ENCODE measurements around the gene RNF144A.
"Not testable (repeated sequence)": the region's sequence is repeated elsewhere in the genome, so short reads cannot be mapped to it uniquely, and the experiment has no call there.

Gene RNF144A, protein sequence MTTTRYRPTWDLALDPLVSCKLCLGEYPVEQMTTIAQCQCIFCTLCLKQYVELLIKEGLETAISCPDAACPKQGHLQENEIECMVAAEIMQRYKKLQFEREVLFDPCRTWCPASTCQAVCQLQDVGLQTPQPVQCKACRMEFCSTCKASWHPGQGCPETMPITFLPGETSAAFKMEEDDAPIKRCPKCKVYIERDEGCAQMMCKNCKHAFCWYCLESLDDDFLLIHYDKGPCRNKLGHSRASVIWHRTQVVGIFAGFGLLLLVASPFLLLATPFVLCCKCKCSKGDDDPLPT

DNA sequence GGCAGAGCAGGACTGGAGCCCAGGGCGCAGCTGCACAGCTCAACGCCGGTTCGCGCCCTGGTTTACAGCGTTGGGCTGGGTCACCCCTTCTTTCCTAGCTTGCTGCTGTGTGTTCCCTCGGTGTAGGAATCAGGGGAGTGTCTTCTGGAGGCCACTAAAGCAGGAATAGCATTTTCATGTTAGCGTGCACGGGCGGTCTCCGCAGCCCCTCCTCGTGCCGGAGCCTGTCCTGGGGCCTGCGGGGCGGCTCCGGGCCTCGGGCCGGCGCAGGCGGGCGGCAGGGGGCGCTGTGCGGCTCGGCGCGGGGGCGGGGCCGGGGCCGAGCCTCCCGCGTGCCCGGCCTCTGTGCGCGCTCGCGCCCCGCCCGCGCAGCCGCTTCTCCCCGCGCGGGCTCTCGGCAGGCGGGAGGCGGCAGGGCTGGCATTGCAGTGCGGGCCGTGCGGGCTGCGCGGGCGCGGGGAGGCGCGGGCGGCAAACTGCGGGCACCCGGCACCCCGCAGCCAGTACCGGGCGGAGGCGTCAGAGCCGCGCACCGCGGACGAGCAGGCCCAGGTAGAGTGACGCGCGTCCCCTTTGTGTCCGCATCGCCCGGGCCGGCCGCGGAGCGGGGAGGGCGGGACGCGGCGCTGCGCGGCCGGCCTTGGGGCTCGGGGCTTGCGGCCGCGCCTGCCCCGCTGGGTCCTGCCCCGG, at the start of gene RNF144A:
RNF144A (plus strand) TSS at position 342 of the 690 bp plus-strand sequence. CDS start 79,515 bp downstream, outside the sequence.
- DNase-seq: peak; percentile 79

DNA sequence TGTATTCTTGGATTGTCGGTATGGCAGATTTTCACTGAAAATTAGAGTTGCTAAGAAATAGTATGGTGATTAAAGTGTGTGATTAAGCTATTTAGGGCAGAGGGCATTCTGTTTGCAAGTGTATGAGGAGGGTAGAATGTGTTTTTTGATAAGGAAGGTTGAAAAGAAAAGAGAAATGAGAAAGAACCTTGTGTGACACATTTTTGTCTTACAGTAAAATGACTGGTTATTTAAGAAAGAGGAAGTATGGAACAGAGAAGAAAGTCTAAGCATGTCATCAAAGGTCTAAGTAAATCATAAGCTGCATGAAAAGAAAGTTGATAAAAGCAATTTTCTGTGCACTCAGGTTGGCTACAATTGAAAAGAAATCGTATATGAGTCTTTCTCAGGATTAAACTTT, 44.8 kb upstream of the RNF144A start:
- DNase-seq: no peak

DNA sequence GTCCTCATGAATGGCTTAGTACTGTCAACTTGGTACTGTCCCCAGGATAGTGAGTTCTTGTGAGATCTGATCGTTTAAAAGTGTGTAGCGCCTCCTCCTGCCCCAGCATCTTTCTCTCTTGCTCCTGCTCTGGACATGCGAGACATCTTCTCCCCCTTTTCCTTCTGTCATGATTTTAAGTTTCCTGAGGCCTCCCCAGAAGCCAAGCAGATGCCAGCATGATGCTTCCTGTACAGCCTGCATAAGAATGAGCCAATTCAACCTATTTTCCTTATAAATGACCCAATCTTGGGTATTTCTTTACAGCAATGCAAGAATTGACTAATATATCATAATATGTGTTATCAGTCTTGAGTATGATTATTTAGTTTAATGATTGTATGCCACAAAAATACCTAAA, 43.2 kb upstream of the RNF144A start:
- DNase-seq: no peak

DNA sequence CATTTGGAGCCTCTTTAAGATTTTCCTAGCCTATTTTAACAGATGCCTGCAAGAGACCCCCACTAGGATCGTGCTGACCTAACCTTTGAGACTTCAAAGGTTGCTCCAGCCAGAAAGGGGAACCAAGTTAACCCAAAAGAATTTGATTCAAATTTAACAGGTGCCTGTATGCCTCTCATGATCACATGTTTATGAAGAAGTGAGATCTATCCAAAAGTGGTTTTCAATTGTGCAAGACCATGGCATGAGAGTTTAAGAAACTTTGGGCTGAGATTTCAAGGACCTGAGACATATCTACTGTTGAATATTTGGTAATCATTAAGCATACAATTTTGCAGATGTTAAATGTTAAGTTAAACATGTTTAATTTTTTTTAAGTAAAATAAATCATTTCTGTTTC, 40.9 kb upstream of the RNF144A start:
- DNase-seq: no peak

DNA sequence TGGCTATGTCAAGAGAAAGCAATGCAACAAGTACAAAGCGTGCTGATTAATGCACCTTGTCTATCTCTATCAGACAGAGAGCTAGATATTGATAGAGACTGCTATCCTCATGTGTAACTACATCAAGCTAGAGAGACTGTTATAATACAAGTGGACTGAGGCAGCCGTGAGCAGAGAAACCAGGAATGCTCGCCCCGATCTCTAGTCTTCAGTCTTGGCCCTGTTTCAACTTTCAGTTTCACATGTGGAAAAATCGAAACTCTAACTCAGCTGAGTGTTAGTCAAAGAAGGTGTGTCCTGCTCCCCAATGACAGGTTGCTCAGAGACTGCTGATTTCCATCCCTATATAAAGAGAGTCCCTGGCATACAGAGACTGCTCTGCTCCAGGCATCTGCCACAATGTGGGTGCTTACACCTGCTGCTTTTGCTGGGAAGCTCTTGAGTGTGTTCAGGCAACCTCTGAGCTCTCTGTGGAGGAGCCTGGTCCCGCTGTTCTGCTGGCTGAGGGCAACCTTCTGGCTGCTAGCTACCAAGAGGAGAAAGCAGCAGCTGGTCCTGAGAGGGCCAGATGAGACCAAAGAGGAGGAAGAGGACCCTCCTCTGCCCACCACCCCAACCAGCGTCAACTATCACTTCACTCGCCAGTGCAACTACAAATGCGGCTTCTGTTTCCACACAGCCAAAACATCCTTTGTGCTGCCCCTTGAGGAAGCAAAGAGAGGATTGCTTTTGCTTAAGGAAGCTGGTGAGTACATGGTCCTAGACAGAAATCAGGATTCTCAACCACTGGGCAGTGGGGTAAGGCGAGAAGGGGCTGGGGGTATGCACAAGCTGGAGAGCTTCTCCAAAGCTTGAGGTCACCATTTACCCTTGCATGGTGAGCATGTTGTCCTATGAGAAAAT, 39.6 kb upstream of the RNF144A start, which contains the start of gene RSAD2:
RSAD2 (plus strand) TSS at position 376 of the 903 bp plus-strand sequence; CDS start at position 400, 24 bp downstream.
- DNase-seq: peak; percentile 74

DNA sequence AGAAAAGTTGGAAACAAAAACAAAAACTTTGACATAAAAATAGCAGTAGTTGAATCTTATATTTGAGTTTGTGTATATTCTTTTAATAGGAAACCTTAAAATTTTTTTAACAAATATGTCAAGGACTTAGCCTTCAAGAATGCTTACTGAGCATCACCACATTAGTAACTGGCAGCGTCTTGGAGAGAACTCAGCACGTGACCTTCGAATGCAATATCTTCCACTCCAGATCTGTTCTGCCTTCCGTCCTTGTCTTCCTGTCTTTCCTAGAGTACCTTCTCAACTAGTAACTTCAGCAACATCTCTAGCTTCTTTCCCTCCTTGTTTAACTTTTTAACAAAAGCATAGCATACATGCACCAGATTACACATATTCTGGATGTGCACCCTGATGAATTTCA, 38.7 kb upstream of the RNF144A start:
- no peak for DNase-seq

DNA sequence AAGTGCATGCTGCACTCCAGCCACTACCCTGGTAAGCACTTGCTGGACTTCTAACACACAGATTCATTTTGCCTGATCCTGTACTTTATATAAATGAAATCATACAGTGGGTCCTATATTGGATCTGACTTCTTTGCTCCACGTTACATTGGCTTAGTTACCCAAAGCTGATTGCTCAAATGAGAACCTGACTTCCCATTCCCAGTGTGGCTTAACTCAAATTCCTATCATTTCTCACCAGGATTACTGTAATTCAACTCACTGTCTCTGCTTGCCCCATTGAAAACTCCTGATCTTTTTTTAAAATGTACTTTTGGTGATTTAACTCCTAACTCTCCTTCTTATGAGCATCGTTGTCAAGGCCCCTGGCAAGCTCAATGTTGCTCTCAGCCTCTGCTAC, 38.2 kb upstream of the RNF144A start:
- DNase-seq: no peak

DNA sequence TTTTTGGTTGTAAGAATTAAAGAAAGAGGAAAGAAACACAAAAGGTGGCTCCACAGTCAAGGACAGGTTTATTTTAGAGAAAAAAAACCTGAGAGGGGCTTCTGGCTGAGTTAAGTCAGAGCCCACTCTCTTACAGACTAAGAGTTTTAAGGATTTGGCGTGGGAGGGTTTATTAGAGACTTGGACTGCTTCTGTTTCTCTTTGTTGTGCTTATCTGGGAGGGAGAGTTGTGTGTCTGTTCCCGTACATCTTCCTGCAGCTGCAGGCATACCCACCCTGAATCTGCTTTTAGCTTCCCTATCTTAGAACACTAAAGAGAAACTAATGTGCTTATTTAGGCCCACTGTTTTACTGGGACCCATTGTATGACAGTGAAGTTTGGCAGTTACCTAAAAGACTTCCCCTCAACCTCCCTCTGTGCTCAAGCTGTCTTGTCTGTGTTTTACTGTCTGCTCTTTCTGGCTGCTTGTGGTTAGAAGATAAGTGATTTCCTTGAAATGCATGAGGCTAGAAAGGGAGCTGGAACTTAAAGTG, 36.9 kb upstream of the RNF144A start:
- peak; percentile 55 for DNase-seq

DNA sequence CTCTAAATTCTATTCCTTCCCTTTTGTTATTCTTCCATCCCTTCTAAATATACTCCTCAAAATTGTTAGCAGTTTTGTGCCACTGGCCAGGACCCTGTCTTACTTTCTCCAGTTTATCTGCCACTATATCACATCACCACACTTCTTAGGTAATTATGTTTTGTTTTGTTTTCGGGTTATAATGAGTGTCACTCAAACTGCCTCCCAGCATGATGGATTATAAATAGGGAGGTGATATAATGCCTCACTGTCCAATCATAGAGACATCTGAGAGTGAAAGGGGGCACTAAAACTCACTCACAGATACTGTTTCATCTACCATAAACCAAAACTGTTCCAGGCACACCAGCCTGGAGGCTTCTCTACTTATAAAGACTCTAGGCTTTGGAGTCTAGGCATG, 36.2 kb upstream of the RNF144A start:
- DNase-seq: no peak

DNA sequence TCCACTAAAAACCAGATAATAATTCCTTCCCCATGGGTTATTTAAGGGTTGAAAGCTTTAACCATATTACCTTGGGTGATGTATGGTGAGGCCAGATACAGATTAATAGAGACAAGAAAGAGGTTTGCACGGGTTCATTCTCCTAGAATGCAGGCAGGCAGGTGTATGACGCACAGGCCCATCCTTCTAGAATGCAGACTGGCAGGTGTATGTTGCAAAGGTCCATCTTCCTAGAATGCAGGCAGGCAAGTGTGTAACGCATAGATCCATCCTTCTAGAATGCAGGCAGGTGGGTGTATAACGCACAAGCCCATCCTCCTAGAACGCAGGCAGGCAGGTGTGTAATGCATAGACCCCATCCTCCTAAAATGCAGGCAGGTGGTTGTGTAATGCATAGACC, 35.7 kb upstream of the RNF144A start:
- no peak for DNase-seq

DNA sequence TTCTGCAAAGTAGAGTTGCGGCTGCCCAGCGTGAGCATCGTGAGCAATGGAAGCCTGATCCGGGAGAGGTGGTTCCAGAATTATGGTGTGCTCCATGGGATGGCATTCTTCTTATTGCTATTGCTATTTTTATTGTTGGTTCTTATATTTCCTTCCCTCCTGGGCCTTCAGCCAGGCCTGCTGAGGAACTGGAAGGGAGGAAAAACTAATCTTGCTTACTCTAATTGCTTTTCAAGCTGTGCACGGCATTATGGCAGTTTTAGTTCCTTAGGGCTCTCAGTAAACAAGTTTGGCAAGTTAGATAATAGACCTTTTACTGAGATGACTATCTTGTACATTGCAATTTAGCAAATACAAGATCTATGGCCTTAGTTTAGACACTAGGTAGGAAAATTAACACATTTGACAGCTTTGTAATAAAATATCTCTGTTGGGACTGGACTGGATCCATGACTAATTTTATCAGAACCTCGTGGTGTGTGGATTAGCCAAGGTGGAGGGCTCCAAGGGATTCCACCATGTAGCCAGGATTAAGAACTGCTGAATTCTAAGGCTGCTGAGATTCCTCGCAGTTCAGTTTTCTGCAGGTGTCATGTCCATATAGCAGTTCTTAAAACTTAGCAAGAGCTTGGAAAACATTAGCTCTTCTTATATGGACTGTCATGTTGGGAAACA, 33.6 kb upstream of the RNF144A start:
- no peak for DNase-seq

DNA sequence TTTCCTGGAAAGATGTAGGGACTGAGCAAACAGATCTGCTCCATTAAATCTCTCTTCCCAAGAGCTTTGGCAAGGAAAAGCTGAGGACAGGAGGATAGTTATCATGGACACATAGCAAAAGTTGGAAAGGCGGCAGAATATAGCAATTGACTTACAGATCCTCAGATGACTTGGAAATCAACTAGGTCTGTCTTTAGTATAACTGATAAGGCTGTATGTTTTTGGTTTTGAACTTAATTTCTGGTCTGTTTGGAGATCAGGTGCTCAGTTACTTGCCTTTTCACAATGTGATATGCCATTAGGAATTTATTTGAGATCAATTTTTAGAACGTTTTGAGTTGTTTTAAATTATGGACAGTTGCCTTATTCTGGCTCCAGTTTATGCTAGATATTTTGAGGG, 31.7 kb upstream of the RNF144A start:
- no peak for DNase-seq

DNA sequence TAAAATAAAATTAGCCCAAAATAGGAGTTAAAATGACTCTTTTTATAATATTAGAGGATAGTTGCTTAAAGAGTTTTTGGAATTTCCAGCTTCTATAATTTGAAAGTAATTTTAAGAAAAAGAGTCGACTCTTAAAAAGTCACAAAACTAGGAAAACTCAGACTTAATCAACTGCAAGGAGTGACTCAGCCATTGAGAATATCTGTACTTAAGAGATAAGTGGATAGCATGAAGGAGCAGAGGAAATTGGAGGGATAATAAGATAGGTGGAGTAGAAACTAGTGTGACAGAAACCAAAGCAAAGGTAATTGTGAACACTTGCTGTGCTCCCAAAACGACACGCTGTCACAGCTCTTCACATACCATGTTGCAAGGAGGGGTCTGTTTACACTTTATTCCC, 31.2 kb upstream of the RNF144A start:
- no peak for DNase-seq

DNA sequence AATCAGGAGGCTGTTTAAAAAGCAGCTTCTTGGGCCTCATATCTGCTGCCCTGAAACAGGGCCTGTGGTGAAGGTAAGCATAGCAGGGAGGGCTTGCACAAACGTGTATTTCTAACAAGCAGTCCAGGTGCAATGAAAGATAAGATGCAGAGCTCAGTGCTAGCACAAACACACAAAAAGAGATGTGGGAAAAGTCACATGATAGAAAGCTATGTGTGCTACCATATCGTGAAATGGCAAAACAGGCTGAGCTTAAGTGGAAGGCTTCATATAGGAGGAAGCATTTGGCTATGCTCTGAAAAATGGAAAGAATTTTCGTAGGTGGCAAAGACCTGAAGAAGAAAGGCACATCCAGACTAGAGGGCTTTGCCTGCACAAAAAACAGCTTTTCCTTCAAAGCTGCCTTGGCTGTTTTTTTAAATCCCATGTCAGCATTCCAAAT, 29.4 kb upstream of the RNF144A start:
- no peak for DNase-seq

DNA sequence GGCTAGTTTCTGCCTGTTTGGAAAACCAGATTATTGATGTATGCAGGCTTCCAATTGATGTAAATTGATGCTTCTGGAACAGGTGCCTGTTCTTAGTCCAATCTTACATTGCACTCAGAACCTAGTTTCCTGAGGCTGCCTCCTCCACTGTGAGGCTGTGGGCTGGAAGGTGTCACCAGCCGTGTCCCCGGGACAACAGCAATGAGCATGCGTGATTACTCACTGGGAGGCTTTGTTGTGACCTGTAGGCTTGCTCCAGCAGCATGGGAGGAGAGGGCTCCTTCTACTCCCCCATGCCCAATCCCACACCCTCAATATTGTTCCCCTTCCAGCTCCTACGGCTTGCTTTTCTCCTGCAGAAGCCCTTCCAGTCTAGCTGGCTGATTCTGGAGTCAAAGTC, 28.5 kb upstream of the RNF144A start:
- no peak for DNase-seq

DNA sequence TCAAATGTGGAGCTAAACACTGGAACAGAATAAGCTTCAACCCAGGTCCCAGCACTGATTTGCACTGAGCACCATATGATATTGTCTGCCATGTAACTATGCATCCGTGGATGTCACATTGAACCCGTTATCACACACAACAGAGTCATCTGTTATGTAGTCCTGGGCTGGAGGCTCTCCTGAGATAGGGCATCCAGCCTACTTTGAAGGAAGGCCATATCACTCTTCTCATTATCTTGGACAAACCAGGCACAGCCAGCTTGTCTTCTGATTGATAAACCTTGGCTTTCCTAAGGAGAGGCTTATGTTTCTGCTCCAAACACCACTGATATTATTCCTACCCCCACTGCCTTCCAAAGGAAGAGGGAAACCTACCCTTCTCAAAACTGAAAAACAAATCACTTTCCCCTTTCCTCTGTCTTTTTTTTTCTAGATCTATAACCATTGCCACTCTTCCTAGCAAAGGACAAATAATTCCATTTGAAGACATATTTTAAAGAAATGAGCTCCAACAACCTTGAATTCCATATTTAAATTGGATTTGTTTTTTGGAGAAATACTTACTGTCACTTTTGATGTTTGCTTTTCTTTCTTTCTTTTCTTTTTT, 23.2 kb upstream of the RNF144A start:
- DNase-seq: no peak

DNA sequence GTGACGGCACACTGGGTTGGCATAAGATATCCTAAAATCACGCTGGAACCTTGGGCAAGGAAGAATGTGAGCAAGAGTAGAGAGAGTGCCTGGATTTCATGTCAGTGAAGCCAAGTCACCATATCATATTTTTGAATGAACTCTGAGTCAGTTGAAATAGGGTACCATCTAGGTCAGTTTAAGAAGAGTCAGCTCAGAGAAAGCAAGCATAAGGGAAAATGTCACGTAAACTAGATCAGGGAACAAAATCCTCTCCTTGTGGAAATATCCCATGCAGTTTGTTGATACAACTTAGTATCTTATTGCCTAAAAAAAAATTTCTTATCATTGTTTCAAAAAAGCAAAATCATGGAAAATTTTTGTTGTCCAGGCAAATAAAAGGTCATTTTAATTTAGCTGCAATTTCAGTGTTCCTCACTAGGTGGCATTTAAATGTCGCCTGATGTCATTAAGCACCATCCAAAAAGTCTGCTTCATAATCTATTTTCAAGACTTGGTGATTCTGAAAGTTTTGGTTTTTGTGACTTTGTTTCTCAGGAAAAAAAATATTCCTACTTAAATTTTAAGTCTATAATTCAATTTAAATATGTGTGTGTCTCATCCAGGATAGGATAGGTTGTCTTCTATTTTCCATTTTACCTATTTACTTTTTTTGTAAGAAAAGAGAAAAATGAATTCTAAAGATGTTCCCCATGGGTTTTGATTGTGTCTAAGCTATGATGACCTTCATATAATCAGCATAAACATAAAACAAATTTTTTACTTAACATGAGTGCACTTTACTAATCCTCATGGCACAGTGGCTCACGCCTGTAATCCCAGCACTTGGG, 20.1 kb upstream of the RNF144A start:
- peak; percentile 17 for DNase-seq

DNA sequence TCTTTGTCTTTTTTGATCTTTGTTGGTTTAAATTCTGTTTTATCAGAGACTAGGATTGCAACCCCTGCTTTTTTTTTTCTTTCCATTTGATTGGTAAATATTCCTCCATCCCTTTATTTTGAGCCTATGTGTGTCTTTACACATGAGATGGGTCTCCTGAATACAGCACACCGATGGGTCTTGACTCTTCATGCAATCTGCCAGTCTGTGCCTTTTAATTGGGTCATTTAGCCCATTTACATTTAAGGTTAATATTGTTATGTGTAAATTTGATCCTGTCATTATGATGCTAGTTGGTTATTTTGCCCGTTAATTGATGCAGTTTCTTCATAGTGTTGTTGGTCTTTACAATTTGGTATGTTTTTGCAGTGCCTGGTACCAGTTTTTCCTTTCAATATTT, 14.6 kb upstream of the RNF144A start:
- DNase-seq: not testable (repeated sequence)

DNA sequence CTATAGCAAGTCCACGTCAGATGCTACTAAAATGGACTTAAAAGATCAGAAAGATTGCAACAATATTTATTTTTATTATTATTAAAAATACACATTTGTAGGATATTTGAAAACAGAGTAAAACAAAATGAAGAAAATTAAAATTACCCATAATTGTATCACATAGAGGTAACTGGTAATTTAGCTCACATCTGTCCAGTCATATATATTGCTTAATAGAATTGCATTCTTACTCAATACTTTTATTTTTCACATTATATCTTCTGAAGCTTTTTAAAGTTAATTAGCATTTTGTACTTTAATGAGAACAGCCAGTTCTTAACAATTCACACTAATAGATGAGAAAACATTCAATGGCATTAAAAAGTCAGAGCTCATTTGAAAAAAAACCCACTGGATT, 11.5 kb upstream of the RNF144A start:
- DNase-seq: no peak

DNA sequence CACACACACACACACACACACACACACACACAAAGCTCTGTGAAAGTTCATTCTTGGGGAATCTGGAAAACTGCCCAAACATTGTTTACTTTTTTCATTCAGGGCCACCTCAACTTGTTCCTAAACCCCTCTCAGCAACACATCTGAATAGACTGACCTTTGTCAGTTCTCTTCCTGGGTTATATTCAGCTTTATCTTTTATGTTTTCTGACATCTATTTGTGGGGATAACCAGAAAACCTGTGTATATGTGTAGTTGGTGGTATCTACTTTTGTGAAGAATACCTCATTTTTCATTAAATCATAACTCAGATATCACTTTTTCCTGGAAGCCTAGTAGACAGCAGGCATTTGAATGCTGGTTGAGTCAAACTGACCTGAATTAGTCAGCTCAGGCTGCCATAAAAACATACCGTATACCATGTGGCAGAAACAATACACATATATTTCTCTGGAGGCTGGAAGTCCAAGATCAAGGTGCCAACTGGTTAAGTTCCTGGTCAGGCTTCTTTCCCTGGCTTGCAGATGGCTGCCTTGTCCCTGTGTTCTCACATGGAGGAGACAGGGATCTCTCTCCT, 11.0 kb upstream of the RNF144A start:
- no peak for DNase-seq

DNA sequence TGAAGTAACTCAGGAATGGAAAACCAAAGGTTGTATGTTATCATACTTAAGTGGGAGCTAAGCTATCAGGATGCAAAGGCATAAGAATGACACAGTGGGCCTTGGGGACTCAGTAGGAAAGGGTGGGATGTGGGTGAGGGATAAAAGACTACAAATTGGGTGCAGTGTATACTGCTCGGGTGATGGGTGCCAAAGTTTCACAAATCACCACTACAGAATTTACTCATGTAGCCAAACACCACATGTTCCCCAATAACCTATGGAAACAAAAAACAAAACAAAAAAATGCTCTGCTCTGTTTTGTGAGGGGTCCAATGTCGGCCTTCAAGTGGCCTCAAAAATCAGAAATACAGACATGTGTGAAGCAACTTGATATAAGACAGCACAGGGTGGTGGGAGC, 8.9 kb upstream of the RNF144A start:
- DNase-seq: no peak

Data from KG1 (cell line).